Measurements from ENCODE around the gene GLG1. TPM values are rescaled to one million over a fixed set of nuclear protein-coding genes. Genes with fewer than 3 reads are reported as not detected.

The GLG1 gene
- total RNA-seq, 1 experiment from 2014 or later, result 139 TPM

- no peaks in the 10 kb centered on the region for H3K27me3 Mint-ChIP-seq (ENCODE audit: unreplicated experiment)
- no peak overlapping the region for H3K27ac Mint-ChIP-seq (ENCODE audit: unreplicated experiment)
- no TSS peak for BruUV-seq (replicated peaks)
- CTCF ChIA-PET, result interaction anchor here (1.0 kb wide), 1 partner anchor 25 kb away, joined by 3 read pairs; no protein-coding TSS in a partner anchor
- no peak overlapping the region for H3K4me3 Mint-ChIP-seq (ENCODE audit: low read depth, unreplicated experiment)
- DNase-seq, result no peak
- intact Hi-C loops (cut with micrococcal nuclease; ENCODE audit: unreplicated experiment), result no loop called here
- peaks cover 45% of the 10 kb centered on the region for H3K4me1 Mint-ChIP-seq (ENCODE audit: low read depth, unreplicated experiment)
- no peaks in the 10 kb centered on the region for H3K9me3 Mint-ChIP-seq (ENCODE audit: low read depth, unreplicated experiment)
- peaks cover 4% of the 10 kb centered on the region for H3K36me3 Mint-ChIP-seq (ENCODE audit: insufficient read depth, unreplicated experiment)
- no peak for TF ChIP-seq CTCF (IDR thresholded peaks at IDR 0.05; ENCODE audit: unreplicated experiment)
These were observed 44.8 kb downstream of the GLG1 start for GRCh38 chr16:74562117-74562516.

DNA sequence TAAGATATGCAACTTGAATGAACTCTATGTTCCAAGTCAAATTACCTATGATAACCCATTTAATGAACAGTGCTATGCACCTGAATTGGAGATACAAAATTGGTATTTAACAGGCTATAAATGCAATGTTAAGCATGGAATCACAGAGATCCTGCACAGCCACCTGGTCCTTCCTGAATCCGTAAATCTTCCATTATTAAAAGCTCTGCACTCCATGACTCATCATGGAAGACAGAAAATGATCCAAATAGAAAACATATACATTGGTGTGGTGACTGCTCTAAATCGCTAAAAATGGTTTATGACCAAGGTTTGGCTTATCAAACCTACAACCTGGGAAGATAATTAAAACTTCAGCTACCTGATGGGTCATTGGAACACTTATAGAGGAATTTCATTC, 45.3 kb downstream of the GLG1 start:
- intact Hi-C loops (cut with micrococcal nuclease; ENCODE audit: unreplicated experiment), result no loop called here
- Mint-ChIP-seq H3K36me3 (ENCODE audit: insufficient read depth, unreplicated experiment) (peaks cover 5% of the 10 kb centered on the region), H3K4me3 (ENCODE audit: low read depth, unreplicated experiment) (no peak overlapping the region), H3K4me1 (ENCODE audit: low read depth, unreplicated experiment) (peaks cover 47% of the 10 kb centered on the region), H3K27me3 (ENCODE audit: unreplicated experiment) (no peaks in the 10 kb centered on the region), H3K9me3 (ENCODE audit: low read depth, unreplicated experiment) (no peaks in the 10 kb centered on the region), H3K27ac (ENCODE audit: unreplicated experiment) (no peak overlapping the region)
- DNase-seq, result no peak
- CTCF ChIA-PET, result interaction anchor here (1.0 kb wide), 1 partner anchor 25 kb away, joined by 3 read pairs; no protein-coding TSS in a partner anchor
- TF ChIP-seq CTCF (IDR thresholded peaks at IDR 0.05; ENCODE audit: unreplicated experiment), result no peak
- BruUV-seq (replicated peaks), result no TSS peak

- intact Hi-C loops (cut with micrococcal nuclease; ENCODE audit: unreplicated experiment), result no loop called here
- DNase-seq, result no peak
- CTCF ChIA-PET, result no interaction called here
- H3K4me3 Mint-ChIP-seq (ENCODE audit: low read depth, unreplicated experiment), result no peak overlapping the region
- H3K36me3 Mint-ChIP-seq (ENCODE audit: insufficient read depth, unreplicated experiment), result peaks cover 5% of the 10 kb centered on the region
- BruUV-seq (replicated peaks), result no TSS peak
- peaks cover 43% of the 10 kb centered on the region for H3K4me1 Mint-ChIP-seq (ENCODE audit: low read depth, unreplicated experiment)
- no peak overlapping the region for H3K27ac Mint-ChIP-seq (ENCODE audit: unreplicated experiment)
- H3K9me3 Mint-ChIP-seq (ENCODE audit: low read depth, unreplicated experiment), result no peaks in the 10 kb centered on the region
- H3K27me3 Mint-ChIP-seq (ENCODE audit: unreplicated experiment), result no peaks in the 10 kb centered on the region
- TF ChIP-seq CTCF (IDR thresholded peaks at IDR 0.05; ENCODE audit: unreplicated experiment), result no peak
These were observed 46.0 kb downstream of the GLG1 start for GRCh38 chr16:74560912-74561311.

- Mint-ChIP-seq H3K4me3 (ENCODE audit: low read depth, unreplicated experiment) (no peak overlapping the region), H3K27ac (ENCODE audit: unreplicated experiment) (no peak overlapping the region), H3K36me3 (ENCODE audit: insufficient read depth, unreplicated experiment) (peaks cover 5% of the 10 kb centered on the region), H3K27me3 (ENCODE audit: unreplicated experiment) (no peaks in the 10 kb centered on the region), H3K9me3 (ENCODE audit: low read depth, unreplicated experiment) (no peaks in the 10 kb centered on the region), H3K4me1 (ENCODE audit: low read depth, unreplicated experiment) (peaks cover 26% of the 10 kb centered on the region)
- TF ChIP-seq CTCF (IDR thresholded peaks at IDR 0.05; ENCODE audit: unreplicated experiment), result no peak
- CTCF ChIA-PET, result interaction anchor here (0.6 to 1.6 kb wide), 3 partner anchors 9 to 48 kb away, joined by 3 to 7 read pairs (median 3); partner anchors contain the start of gene GLG1
- intact Hi-C loops (cut with micrococcal nuclease; ENCODE audit: unreplicated experiment), result loop anchor here (5.0 kb wide), 1 partner anchor 43 kb away; no protein-coding TSS in a partner anchor
- no TSS peak for BruUV-seq (replicated peaks)
- no peak for DNase-seq
These were observed 48.0 kb downstream of the GLG1 start for GRCh38 chr16:74558873-74559272.

Data from Calu3 (cell line).